A673 (cell line): ENCODE data around the gene RERE.

Experiments
- CTCF ChIP-seq: fragments of 300-800, 200-600 bp; sonication (generic); conservative IDR thresholded peaks from 2 replicates; pipeline ENCODE4 v1.5.1; 2017; ENCODE audit warnings: low read depth, mild to moderate bottlenecking, antibody characterized with exemption, low read length, moderate library complexity, mixed read lengths
- EZH2 ChIP-seq: fragments of 200-600 bp; sonication (generic); IDR thresholded peaks from 2 replicates; pipeline ENCODE4 v1.6.1; 2017; ENCODE audit warnings: borderline replicate concordance, low read depth, mild to moderate bottlenecking, mixed read lengths, antibody characterized with exemption, low read length; ENCODE audit not compliant: poor library complexity, severe bottlenecking

DNA sequence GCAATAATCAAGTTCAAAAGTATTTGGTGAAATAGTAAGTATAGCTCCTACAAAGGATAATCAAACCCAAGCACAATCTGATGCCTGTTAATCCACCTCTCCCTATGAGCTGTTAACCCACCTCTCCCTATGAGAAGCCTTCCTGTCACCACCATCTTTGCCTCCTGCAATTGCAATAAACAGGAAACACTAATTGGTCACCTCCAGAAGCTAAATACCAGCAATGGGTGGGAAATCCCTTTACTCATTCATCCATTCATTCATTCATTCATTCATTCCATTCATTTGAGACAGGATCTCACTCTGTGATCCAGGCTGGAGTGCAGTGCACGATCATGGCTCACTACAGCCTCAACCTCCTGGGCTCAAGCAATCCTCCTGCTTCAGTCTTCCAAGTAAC lies 132.8 kb downstream of the RERE start:
- TF ChIP-seq CTCF (no peak), EZH2 (no peak)
